Cardiac muscle cell (in vitro differentiated cells and primary cell): ENCODE results near the gene SLC29A3. TPM values are rescaled to one million over a fixed set of nuclear protein-coding genes. Genes with fewer than 3 reads are reported as not detected.

Experiments
- DNase-seq, 2 donors: peaks; one replicate each; pipeline versions ENCODE4 v3.0.0 to v3.0.0-alpha.2; 2010 to 2017; ENCODE audit warnings: low read depth in 1 of 2, low spot score in 1 of 2
- H3K27ac ChIP-seq: fragments of 200-600 bp; sonication (generic); 2 replicates; pipeline ENCODE4 v1.5.1; 2016
- H3K27me3 ChIP-seq: fragments of 200-600 bp; sonication (generic); 2 replicates; pipeline ENCODE4 v1.6.0; 2016; ENCODE audit warnings: control low read depth
- H3K36me3 ChIP-seq: fragments of 200-600 bp; sonication (generic); 2 replicates; pipeline ENCODE4 v1.5.1; 2016; ENCODE audit warnings: control low read depth
- H3K4me1 ChIP-seq: fragments of 200-600 bp; sonication (generic); 2 replicates; pipeline ENCODE4 v1.8.1; 2017; ENCODE audit warnings: low read depth, mild to moderate bottlenecking, mixed run types
- H3K4me3 ChIP-seq: fragments of 200-600 bp; sonication (generic); 2 replicates; pipeline ENCODE4 v1.5.1; 2016; ENCODE audit warnings: mild to moderate bottlenecking
- H3K9me3 ChIP-seq: fragments of 200-600 bp; sonication (generic); 2 replicates; pipeline ENCODE4 v1.5.1; 2017; ENCODE audit warnings: low read depth, mild to moderate bottlenecking, control low read depth
- CTCF ChIP-seq: IDR thresholded peaks from 2 replicates; pipeline ENCODE4 v1.5.1; 2012; ENCODE audit warnings: low read depth, mild to moderate bottlenecking, low read length
- polyA plus RNA-seq: library from polyadenylated mRNA; unstranded; fragments of >200 nt; fragmentation: Nextera tagmentation; extraction: Ambion mirVana; gene quantifications from 2 replicates; pipeline ENCODE4 v1.2.1, GENCODE V29; 2016
- total RNA-seq: library from RNA; depleted of rRNA; stranded (reverse); fragments of >200 nt; gene quantifications from 2 replicates; pipeline ENCODE4 v1.2.3, GENCODE V29; 2016

The SLC29A3 gene
- total and polyA plus RNA-seq, 2 experiments from 2014 or later, result 3.5 to 4.0 TPM

DNA sequence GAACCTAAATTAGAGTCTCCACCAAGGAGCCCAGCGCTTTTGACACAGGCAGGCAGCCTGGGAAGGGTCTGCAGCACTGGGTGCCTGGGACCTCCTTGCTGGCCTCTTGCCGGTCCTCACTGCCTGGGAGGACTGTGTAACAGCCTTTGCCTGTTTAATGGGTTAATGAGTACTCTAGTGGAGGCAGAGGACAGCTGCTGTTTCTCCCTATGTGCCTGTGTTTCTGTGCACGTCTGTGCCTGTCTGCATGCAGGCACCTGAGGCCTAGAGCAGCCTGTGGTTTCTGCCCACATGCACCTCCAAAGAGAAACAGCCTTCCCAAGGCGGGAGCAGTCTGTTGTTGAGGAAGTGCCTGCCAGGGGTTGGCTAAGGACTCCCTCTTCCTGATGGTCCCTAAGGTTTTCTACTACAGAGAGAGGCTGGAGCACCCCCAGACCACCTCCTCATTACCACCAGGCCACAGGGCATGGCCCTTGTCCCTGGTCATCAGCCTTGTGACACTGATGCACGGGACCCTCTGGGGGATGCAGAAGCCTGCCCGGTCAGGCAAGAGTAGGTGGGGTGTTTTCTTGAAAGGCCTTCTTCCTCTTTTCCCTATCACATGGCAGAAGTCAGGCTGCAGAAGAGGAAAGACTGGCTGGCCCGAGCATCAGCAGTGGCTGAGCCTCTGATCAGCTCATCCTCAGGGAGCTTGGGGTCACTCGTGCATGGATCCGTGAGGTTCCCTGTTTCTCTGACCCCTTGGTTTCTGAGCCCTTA lies 14.2 kb downstream of the SLC29A3 start:
- no peaks in the 10 kb centered on the region for H3K4me1 ChIP-seq
- no peaks in the 10 kb centered on the region for H3K9me3 ChIP-seq
- no peak for DNase-seq
- TF ChIP-seq CTCF, result no peak
- no peak overlapping the region for H3K27ac ChIP-seq
- no peaks in the 10 kb centered on the region for H3K36me3 ChIP-seq
- no peak overlapping the region for H3K4me3 ChIP-seq
- no peaks in the 10 kb centered on the region for H3K27me3 ChIP-seq

DNA sequence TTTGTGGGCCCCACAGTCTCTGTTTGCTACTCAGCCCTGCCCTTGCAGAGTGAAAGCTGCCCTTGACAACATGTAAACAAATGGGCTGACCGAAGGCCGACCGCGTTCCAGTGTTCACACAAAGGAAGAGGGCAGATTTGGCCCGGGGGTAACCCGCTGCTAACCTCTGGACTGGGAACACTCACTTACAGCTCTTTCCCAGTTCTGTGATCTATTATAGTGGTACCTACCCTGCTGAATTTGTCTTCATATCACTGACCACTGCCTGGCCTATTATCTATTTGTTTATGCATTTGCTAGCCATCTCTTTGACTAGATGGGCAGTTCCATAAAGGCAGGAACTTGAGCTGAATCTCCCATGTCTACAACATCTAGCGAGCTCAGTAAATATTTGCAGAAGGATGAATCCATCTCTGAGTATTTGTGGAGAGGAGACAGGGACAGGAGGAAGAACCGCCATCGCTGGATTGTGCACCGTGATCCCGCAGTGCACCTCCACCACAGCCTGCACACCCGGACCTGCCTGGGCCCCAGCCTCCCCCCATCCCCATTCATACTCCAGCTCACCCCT lies 15.2 kb downstream of the SLC29A3 start:
- DNase-seq, result no peak
- Histone ChIP-seq H3K9me3 (no peaks in the 10 kb centered on the region), H3K4me1 (peaks cover 2% of the 10 kb centered on the region), H3K27ac (no peak overlapping the region), H3K36me3 (no peaks in the 10 kb centered on the region), H3K27me3 (no peaks in the 10 kb centered on the region), H3K4me3 (no peak overlapping the region)
- TF ChIP-seq CTCF, result no peak

GRCh38 chr10:71335173-71335708 lies 16.2 kb downstream of the SLC29A3 start:
- no peaks in the 10 kb centered on the region for H3K9me3 ChIP-seq

DNA sequence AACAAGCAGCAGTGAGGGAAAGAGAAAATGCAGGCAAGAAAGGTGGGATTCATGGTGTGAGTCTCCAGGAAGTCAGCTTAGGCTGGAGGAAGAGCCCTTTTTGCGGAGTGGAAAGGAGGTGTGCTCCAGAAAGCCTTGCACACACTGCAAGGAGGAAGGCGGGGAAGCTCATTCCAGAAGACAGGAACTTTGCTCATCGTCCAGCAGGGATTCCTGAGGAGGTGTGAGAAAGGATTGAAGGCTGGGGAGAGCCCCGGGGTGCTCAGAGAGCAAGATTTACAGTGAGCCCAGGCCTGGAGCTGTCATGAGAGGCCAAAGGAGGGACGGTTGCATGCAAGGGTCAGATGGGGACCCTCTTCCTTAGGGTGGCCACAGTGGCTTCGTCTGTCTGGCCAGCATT lies 17.6 kb downstream of the SLC29A3 start:
- no peak overlapping the region for H3K27ac ChIP-seq
- H3K27me3 ChIP-seq, result no peaks in the 10 kb centered on the region
- TF ChIP-seq CTCF, result no peak
- H3K4me3 ChIP-seq, result no peak overlapping the region
- H3K36me3 ChIP-seq, result no peaks in the 10 kb centered on the region
- no peaks in the 10 kb centered on the region for H3K9me3 ChIP-seq
- DNase-seq, result no peak
- peaks cover 2% of the 10 kb centered on the region for H3K4me1 ChIP-seq

More at GRCh38 chr10:71335173-71335708, 16.2 kb downstream of the SLC29A3 start:
- TF ChIP-seq CTCF, result no peak
- Histone ChIP-seq H3K4me1 (peaks cover 2% of the 10 kb centered on the region), H3K4me3 (no peak overlapping the region), H3K27ac (no peak overlapping the region), H3K27me3 (no peaks in the 10 kb centered on the region), H3K36me3 (no peaks in the 10 kb centered on the region)
- no peak for DNase-seq

GRCh38 chr10:71337219-71337701 lies 18.2 kb downstream of the SLC29A3 start:
- no peak for DNase-seq
- TF ChIP-seq CTCF, result no peak
- no peak overlapping the region for H3K27ac ChIP-seq
- no peaks in the 10 kb centered on the region for H3K9me3 ChIP-seq
- peaks cover 2% of the 10 kb centered on the region for H3K4me1 ChIP-seq
- no peak overlapping the region for H3K4me3 ChIP-seq
- no peaks in the 10 kb centered on the region for H3K27me3 ChIP-seq
- H3K36me3 ChIP-seq, result no peaks in the 10 kb centered on the region
